HG03558 (cell line): ENCODE measurements around the gene NUDT16L1.
"Not testable (repeated sequence)": the region's sequence is repeated elsewhere in the genome, so short reads cannot be mapped to it uniquely, and the experiment has no call there.

ENCODE experiments used
- ATAC-seq: cut with Tn5 transposase; IDR thresholded peaks from one replicate; pipeline ENCODE4 v1.9.1; 2021; ENCODE audit warnings: moderate number of reproducible peaks; ENCODE audit not compliant: unreplicated experiment; ENCODE audit errors: extremely low read depth

The NUDT16L1 gene

DNA sequence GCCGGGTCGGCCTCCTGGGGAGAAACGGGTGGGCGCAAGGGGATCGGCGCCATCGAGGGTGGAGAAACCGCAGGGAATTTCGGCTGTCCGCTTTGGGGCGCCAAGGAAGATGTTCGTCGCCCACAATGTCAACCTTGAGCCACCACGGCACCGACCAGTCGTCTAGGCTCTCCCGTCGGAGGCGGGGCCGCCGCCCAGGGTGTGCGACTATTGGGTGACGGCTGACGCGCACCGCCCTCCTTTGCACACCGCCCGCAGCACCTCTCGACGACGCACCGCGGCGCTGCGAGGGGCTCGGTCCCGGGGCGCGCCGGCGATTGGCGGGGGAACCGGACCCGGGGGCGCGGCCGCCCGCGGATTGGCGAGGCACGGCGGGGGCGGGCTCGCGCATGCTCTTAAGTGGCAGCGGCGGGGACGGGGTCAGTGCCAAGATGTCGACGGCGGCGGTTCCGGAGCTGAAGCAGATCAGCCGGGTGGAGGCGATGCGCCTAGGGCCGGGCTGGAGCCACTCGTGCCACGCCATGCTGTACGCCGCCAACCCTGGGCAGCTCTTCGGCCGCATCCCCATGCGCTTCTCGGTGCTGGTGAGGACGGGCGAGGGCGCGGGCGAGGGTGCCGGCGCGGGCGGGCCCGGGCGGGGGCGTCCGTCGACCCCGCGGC is at the start of gene NUDT16L1:
NUDT16L1 (plus strand) TSS at position 267 of the 660 bp plus-strand sequence; CDS start at position 432, 165 bp downstream.
- ATAC-seq: peak; percentile 89

DNA sequence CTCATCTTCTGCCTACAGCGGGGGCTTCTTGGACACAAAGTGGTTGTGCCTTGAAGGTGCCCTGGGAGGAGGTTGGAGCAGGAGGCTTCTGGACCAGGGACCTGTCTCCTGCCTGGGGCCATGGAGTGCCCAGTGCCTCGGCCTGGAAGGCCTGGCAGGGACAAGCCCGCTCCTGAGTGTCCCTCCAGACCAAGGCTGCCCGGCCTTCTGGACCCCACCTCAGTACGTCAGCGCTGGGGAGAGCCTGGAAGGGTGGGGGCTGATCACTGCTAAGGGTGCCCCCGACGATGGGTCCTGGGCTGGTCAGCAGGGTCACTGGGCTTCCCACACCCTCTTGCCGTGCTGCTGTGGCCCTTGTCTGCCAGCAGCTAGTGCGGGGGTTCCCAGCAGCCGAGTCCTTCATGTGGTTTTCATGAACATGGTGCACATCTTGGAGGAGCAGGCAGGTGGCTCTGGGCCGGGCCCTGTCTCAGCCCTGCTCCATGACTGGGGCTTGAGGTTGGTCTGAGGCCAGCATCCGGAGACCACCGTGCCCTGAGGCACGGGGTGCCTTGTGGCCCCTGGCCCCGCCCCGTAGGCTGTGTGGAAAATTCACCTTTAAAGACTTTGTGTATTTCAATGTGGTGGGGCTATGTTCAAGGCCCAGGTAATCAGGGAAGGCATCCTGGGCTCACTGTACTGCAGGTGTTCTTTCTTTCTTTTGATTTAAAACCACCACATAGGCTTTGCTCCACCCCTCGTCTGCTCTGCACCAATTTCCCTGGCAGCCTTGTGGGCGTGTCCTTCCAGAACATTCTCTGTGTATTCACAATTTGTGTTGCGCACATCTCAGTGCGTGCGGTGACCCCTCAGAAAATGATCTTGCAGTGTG is 46.4 kb upstream of the NUDT16L1 start:
- ATAC-seq: no peak

DNA sequence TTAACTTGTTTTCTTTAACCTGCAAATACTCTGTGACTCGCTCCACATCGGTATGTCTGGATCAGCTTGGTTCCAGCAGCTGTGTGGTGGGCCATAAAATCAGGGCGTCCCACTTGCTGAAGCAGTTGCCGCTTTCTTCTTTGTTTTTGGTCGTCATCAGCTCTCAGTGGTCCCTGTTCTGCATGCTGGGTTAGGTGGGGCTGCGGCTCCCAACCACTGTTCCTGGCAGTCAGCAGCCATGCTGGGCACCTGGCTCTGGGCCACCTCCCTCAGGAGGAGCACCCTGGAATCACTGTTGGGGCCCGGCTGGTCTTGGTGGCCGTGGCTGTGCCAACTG is 45.8 kb upstream of the NUDT16L1 start:
- no peak for ATAC-seq

DNA sequence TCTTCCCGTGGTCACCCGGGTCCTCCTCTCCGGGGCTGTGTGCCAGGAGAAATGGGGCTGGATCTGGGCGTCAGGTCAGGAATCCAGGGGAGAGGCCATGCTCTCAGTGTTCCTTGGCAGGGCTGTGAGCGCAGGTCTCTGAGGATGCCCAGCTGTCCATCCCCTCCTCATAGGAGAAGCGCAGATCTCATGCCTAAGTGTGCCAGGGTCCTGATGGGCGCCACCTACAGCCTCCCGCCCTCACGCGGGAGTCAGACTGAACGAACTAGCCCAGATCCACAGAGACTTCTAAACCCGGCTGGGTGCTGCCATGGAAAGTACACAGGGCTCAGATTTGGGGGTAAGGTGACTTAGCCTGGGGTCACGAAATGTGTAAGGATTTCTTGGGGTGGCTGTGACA is 44.4 kb upstream of the NUDT16L1 start:
- ATAC-seq: no peak

DNA sequence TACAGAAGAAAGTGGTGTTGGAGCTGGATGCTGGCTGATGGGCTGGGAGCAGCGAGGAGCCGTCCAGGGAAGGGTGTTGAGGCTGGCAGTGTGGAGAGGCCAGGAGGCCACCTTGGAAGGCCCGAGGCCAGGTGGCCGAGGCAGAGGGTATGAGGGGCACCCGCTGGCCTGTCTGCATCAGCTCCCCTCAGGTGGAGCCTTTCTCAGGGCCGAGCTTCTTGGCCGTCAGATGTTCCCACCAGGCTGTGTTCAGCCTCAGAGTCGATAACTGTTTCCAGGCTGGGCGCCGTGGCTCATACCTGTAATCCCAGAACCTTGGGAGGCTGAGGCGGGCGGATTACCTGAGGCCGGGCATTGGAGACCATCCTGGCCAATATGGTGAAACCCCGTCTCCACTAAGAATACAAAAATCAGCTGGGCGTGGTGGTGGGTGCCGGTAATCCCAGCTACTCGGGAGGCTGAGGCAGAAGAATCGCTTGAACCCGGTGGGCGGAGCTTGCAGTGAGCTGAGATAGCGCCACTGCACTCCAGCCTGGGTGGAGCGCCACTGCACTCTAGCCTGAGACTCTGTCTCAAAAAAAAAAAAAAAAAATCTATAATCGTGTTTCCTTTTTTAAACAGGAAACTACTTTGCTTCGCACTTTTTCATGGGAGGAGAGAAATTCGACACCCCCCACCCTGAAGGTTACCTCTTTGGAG is 43.5 kb upstream of the NUDT16L1 start:
- no peak for ATAC-seq

DNA sequence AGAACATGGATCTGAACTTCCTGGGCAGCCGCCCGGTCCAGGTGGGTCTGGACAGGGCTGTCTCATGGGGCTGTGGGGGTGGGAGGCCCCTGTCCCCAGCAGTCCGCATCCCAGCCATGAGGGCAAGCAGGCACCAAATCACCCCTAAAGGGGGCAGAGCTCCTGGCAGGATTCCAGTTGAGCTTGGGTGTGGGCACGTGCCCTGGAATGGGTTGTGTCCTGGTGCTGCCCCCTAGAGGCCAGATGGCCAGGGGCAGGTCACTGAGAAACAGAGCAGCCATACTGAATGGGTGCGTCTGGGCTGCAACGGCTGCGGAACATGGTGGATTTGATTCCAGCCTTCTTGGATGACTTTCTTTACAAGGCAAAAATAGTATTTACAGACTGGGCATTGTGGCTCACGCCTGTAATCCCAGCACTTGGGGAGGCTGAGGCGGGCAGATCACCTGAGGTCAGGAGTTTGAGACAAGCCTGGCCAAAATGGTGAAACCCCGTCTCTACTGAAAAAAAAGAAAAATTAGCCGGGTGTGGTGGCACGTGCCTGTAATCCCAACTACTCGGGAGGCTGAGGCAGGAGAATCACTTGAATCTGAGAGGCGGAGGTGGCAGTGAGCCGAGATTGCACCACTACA is 42.8 kb upstream of the NUDT16L1 start:
- not testable (repeated sequence) for ATAC-seq

DNA sequence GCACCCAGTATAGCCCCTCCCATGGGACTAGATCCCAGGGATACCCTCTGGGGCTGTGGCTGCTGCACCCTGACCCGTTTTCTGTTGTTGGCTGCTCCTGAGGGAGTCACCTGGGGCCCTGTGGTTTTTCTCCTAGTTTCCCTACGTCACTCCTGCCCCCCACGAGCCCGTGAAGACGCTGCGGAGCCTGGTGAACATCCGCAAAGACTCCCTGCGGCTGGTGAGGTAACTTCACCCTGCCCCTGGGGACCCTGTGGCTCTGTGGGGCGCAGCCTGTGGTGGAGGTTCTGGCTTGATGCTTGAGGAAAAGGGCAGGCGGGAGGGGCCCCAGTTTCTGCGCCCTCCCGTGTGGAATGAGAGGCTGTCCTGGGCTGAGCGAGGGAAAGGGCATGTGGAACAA is 41.5 kb upstream of the NUDT16L1 start:
- ATAC-seq: no peak

DNA sequence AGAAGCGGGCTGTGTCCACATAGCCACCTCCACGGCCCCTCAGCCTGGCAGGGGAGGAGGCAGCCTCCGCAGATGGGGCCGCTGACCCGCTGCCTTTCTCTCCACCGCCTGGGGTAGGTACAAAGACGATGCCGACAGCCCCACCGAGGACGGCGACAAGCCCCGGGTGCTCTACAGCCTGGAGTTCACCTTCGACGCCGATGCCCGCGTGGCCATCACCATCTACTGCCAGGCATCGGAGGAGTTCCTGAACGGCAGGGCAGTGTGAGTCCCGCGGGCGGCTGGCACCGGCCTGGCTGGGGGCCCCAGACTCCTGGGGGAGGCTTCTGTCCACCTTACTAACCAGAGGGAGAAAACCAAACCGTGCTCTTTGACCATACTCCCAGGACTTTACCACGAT is 40.8 kb upstream of the NUDT16L1 start:
- no peak for ATAC-seq

DNA sequence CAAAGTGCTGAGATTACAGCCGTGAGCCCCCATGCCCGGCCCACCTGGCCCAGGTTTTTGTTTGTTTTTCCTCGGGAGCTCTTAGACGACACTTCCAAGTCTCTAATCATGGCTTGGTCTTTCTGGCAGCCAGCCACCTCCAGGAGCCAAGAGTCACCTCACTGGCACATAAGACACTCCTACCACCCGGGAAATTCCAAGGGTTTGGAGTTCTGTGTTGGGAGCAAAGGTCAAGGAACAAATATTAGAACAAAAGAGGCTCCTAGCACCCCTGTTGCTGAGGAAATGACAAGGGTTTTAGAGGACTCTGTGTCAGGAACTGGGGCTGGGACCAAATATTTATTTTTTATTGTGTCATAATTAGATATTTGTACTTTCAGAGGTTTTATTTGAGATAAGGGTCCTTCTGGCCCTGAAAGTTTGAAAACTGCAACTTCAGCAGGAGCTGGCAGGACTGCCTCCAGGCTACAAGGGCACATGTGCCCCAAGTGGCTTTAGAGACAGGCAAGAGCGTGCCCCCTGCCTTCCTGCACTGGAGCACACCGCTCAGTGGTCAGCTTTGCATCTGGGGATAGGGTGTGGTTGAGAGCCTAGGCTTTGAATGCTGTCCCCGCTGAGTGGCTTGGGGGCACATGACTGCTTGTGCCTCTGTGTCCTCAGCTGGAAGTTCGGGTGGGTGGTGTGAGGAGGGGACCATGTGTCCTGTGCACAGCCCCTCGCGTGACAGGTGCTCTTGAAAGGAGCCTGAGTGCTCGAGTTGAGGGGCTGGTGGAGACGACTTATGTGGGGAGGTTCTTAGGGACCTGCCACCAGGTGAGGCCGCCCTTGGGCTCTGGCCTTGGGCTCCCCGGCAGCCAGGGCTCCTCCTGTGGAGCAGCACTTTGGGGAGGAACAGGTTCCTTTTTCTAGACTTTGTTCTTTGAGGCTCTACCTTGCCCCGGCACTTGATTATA is 39.1 kb upstream of the NUDT16L1 start:
- ATAC-seq: no peak

DNA sequence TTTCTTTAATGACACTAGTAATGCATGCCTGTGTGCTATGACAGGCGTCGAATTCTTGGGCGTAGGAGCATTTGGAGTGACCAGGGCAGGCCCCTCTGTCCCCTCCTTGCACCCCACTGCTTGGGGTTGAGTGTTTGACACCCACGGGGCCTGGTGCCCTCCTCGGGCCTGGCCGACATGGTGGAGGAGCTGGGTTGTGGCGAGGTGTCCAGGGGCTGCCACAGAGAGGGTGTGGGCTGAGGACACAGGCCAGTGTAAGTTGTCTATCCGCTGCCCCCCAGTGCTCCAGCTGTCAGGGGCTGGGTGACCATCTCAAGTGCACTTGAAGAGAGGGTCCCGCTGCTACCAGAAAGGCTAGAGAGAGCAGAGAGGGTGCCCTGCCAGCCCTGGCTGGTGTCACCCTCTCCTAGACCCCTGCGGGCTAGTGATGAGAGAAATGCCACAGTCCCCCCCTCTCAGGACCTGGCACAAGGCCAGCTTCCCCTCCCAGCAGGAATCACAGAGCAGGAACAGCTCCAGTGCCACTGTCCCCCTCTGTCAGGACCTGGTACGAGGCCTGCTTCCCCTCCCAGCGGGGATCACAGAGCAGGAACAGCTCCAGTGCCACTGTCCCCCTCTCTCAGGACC is 38.3 kb upstream of the NUDT16L1 start:
- ATAC-seq: no peak

DNA sequence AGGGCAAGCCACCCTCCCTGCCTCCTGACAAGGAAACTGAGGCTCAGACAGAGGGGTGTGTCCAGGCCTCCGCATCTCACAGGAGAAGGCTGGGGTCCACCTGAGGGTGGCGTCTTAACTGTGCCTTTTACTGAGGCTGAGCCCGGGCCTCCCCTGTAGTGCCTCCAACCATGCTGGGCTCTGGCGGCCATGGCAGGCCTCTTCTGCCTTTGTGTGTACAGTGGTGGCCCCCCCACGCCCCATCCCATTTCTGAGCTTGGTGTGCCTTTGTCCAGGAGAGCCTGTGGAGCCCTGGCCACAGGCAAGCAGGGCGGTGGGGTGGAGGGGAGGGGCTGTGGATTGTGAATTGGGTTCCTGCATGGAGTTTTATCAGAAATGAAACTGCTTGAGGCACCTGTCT is 37.6 kb upstream of the NUDT16L1 start:
- no peak for ATAC-seq

DNA sequence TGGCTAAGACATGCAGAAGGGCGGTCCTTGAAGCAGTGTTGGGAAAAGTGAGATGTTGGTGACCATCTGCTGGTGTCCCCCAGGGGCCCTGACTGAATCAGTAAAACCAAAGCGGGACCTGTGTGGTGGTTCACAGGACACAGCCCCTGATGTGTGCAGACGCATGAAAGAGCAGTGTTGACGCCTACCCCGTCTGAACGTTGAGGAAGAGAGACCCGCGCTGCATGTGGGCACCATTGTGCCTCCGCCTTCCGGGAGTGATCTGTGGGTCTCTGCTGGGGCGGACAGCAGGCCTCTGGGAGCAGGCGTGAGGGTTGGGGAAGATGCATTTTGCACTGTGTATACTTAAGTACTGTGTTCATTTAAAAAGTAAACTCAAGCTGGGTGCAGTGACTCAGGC is 37.1 kb upstream of the NUDT16L1 start:
- ATAC-seq: no peak

DNA sequence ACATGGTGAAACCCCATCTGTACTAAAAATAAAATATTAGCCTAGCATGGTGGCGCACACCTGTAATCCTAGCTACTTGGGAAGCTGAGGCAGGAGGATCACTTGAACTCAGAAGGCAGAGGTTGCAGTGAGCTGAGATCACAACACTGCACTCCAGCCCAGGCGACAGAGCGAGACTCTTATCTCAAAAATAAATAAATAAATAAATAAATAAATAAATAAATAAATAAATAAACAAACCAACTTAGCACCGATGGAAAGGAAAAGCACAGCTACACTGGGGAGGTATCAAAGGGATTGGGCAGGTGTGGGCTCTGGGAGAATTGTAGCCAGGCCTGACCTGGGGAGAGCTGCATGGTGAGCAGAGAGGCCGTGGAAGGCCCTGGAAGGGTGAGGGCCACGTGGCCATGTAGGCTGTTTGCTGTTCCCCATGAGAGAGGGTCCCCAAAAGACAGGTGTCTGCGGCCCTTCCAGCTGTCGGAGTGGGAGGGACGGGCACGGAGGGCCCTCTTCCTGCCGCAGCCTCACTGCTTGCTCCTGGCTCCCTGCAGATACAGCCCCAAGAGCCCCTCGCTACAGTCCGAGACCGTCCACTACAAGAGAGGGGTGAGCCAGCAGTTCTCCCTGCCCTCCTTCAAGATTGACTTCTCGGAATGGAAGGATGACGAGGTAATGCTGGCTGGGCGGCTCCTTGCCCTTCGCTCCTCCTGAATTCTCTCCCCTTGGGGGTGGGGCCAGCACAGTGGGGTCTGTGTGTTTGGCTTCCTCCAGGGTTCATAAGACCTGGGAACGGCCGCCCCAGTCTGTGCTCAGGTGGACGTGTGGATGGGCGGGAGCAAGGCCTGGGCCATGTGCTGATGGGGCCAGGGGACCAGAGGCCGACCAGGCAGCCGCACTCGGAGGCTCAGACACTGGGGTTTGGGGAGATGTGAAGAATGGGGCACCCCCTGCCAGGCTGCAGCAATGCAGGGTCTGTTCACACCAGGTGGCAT is 36.4 kb upstream of the NUDT16L1 start:
- no peak for ATAC-seq

DNA sequence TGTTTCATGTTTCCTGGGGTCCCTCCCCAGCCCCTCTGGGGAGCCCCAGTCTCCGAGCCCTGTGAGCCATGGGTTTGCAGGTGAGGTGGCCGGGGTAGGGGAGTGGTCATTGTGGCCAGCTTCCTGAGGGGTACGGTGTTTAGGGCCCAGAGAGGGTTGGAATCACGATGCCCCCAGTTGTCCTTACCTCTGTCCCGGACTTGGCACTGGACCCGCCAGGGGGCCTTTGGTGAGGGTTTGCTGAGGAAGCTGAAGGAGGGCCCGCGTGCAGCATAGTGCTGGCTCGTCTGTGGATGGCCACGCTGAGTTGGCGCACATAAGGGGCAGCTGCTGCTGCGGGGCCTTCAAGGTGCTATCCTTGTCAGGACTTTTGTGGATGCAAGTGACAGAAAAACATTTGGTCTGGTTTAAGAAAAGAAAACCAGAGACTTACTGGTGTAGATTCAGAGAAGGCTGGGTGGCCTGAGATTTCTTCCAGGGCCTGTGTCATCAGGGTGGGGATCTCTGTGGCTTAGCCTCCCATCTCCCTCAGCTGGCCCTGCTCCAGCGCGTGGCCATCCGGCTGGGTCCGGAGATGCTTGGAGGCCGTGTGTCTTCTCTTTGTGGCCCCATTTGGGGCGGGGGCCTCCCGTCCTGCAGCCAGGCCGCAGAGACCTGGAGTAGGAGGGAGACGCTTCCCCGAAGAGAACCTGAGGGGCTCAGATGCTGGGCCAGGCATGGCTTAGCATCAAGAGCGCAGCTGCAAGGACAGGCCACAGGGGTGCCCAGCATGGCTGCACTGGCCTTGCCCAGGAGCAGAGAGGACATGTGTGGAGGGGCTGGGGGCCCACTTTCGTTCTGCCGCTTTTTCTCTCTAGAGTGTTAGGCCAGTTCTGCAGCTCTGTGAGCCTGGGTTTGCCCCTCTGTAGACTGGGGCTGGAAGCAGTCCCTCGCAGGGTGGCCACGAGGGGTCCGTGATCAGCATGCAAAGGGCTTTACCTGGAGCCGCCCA is 33.7 kb upstream of the NUDT16L1 start:
- no peak for ATAC-seq

DNA sequence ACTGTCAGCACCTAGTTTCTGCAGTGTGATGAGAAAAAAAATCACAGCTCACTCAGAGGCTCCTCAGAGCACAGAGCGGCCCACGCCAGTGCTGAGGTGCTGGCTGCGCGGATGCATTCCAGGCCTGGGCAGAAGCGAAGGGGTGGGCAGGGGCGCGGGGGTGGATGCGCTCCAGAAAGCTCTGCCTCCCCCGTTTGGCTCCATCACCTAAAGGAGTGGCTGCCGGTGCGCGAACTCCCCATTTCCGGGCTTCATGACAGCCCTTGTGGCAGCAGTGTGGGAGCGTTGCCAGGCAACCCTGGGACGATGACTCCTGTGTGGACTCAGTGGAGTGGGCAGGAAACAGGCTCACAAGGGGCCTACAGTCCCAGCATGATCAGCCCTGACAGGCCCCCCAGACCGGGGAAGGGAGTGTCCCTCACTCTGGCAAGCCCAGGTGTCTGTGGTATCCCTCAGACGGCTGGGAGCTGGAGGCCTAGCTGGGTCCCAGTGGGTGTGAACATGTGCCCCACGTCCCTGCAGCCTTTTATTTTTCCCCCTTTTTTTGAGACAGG is 32.8 kb upstream of the NUDT16L1 start:
- ATAC-seq: no peak

DNA sequence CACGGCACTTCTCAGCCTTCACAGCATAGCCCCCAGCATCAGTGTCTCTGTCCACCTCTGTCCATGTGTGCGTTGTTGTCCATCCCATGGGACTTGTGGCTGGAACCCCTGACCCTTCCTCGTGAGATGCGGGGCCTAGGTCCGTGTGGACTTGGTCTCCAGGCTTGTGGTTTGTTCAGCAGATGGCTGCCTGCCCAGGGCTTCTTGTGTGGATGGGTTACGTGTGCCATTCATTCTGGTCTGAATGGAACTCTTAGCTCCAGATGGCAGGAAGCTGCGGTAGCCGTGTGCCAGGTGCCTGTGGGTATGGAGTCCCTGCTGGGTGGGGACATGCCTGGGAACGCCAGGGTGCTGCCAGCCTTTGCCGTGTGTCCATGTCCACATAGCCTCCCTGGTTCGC is 31.7 kb upstream of the NUDT16L1 start:
- ATAC-seq: no peak

DNA sequence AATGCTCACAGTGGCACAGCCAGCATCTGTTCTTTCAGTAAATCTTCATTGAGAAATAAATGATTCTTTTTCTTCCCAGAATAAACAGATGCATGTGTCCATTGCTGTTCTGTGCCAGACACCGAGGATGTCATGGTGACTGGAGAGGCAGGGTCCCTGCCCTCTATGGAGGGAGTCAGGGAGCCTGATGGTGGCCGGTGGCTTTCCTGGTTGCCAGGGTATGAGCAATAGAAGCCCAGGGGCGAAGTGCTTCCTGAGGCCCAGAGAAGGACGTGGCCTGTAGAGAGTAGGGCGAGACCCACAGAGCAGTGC is 29.9 kb upstream of the NUDT16L1 start:
- ATAC-seq: no peak
